HEK293 (cell line): Measurements from ENCODE around the gene MKLN1.

Experiments
- YY2 ChIP-seq: fragments of 450-650 bp; formaldehyde crosslinking; IDR thresholded peaks from 2 replicates; pipeline ENCODE4 v1.5.1; 2016; ENCODE audit warnings: missing biosample characterization, missing genetic modification characterization
- ZBTB17 ChIP-seq: fragments of 450-650 bp; formaldehyde crosslinking; IDR thresholded peaks from 2 replicates; pipeline ENCODE4 v1.5.1; 2016; ENCODE audit warnings: missing biosample characterization, missing genetic modification characterization
- TF ChIP-seq, protein P1 (sequence below): fragments of 450-650 bp; formaldehyde crosslinking; IDR thresholded peaks from 2 replicates; pipeline ENCODE4 v1.5.1; 2016; ENCODE audit warnings: missing biosample characterization, missing genetic modification characterization, borderline replicate concordance
- TF ChIP-seq, protein P2 (sequence below): fragments of 450-650 bp; formaldehyde crosslinking; IDR thresholded peaks from 2 replicates; pipeline ENCODE4 v1.5.1; 2016; ENCODE audit warnings: missing biosample characterization, missing genetic modification characterization
- TF ChIP-seq, protein P3 (sequence below): fragments of 450-650 bp; formaldehyde crosslinking; IDR thresholded peaks from 2 replicates; pipeline ENCODE4 v1.5.1; 2017; ENCODE audit warnings: missing biosample characterization, mild to moderate bottlenecking, missing genetic modification characterization, moderate library complexity

DNA sequence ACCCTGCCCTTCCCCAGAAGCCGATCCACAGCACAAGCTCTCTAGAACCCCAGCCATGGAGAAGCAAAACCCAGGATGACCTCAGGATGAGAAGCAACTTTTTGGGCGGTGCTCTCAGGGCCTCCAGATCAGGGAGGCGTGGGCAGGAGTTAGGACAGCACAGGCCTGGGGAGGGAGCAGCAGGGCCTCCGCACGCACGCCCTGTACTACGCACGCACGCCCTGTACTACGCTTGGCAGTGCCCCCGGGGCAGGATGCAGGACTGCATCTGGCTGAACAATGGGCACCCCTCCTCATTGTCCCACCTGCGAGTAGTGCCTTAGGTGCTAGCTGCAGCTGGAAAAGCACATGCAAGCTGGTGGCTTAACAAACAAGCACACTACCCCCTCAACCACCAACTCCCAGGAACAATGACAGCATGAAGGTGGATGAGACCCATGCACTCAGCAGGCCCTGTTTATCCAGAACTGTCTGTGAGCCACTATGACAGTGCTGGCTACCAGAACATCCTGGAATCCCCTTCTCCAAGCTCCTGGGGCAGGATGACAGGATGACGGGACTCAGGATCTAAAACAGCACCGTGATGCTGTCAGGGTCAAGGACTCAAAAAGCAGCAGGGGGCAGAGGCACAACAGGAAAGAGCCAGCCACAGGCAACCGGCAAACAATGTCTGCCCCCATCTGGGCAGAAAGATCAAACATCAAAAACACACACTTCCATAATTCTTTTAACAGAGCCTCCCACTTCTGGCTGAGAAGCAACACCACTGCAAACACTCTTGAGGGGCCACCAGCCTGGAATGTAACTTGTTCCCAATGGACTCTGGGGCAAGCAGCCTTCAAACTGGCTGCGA, 217.0 kb downstream of the MKLN1 start:
- TF ChIP-seq YY2 (tag by site-specific recombination) (no peak), ZBTB17 (no peak)
- TF ChIP-seq, protein P1, sequence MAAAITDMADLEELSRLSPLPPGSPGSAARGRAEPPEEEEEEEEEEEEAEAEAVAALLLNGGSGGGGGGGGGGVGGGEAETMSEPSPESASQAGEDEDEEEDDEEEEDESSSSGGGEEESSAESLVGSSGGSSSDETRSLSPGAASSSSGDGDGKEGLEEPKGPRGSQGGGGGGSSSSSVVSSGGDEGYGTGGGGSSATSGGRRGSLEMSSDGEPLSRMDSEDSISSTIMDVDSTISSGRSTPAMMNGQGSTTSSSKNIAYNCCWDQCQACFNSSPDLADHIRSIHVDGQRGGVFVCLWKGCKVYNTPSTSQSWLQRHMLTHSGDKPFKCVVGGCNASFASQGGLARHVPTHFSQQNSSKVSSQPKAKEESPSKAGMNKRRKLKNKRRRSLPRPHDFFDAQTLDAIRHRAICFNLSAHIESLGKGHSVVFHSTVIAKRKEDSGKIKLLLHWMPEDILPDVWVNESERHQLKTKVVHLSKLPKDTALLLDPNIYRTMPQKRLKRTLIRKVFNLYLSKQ (tag by site-specific recombination), result no peak
- TF ChIP-seq, protein P2, sequence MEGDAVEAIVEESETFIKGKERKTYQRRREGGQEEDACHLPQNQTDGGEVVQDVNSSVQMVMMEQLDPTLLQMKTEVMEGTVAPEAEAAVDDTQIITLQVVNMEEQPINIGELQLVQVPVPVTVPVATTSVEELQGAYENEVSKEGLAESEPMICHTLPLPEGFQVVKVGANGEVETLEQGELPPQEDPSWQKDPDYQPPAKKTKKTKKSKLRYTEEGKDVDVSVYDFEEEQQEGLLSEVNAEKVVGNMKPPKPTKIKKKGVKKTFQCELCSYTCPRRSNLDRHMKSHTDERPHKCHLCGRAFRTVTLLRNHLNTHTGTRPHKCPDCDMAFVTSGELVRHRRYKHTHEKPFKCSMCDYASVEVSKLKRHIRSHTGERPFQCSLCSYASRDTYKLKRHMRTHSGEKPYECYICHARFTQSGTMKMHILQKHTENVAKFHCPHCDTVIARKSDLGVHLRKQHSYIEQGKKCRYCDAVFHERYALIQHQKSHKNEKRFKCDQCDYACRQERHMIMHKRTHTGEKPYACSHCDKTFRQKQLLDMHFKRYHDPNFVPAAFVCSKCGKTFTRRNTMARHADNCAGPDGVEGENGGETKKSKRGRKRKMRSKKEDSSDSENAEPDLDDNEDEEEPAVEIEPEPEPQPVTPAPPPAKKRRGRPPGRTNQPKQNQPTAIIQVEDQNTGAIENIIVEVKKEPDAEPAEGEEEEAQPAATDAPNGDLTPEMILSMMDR (tag by site-specific recombination), result peak; percentile 85
- TF ChIP-seq, protein P3, sequence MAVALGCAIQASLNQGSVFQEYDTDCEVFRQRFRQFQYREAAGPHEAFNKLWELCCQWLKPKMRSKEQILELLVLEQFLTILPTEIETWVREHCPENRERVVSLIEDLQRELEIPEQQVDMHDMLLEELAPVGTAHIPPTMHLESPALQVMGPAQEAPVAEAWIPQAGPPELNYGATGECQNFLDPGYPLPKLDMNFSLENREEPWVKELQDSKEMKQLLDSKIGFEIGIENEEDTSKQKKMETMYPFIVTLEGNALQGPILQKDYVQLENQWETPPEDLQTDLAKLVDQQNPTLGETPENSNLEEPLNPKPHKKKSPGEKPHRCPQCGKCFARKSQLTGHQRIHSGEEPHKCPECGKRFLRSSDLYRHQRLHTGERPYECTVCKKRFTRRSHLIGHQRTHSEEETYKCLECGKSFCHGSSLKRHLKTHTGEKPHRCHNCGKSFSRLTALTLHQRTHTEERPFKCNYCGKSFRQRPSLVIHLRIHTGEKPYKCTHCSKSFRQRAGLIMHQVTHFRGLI (tag by site-specific recombination), result no peak
